DMS53 treated with DMSO at 0.1 percent for 48 hours (cell line): ENCODE results near the gene SPOCK2.
"Not testable (repeated sequence)": the region's sequence is repeated elsewhere in the genome, so short reads cannot be mapped to it uniquely, and the experiment has no call there.

ENCODE experiments used
- DNase-seq: peaks from one replicate; lab custom pipeline; 2025; ENCODE audit not compliant: unreplicated experiment; lab: John Stamatoyannopoulos, UW

Gene SPOCK2

GRCh38 chr10:72087969-72088888 is at the start of gene SPOCK2:
TSS of gene SPOCK2 (minus strand) at chr10:72088551. CDS start at chr10:72088328, 223 bp downstream.
- DNase-seq, result peak; percentile 20

- no peak for DNase-seq
Observed at GRCh38 chr10:72137583-72137982, 49.2 kb upstream of the SPOCK2 start.

- not testable (repeated sequence) for DNase-seq
Observed at GRCh38 chr10:72136225-72136624, 47.9 kb upstream of the SPOCK2 start.

- DNase-seq, result no peak
Observed at GRCh38 chr10:72134785-72135767, 46.7 kb upstream of the SPOCK2 start.

- no peak for DNase-seq
Observed at GRCh38 chr10:72133517-72133916, 45.2 kb upstream of the SPOCK2 start.

- DNase-seq, result no peak
Observed at GRCh38 chr10:72132854-72133253, 44.5 kb upstream of the SPOCK2 start.

- DNase-seq, result no peak
Observed at GRCh38 chr10:72127571-72127970, 39.2 kb upstream of the SPOCK2 start.

- no peak for DNase-seq
Observed at GRCh38 chr10:72126872-72127232, 38.5 kb upstream of the SPOCK2 start.

GRCh38 chr10:72126184-72126871 is 38.0 kb upstream of the SPOCK2 start:
- no peak for DNase-seq

- DNase-seq, result no peak
Observed at GRCh38 chr10:72124989-72125388, 36.6 kb upstream of the SPOCK2 start.

GRCh38 chr10:72124381-72124780 is 36.0 kb upstream of the SPOCK2 start:
- DNase-seq, result no peak

- DNase-seq, result no peak
Observed at GRCh38 chr10:72123616-72124015, 35.3 kb upstream of the SPOCK2 start.

GRCh38 chr10:72122221-72122620 is 33.9 kb upstream of the SPOCK2 start:
- no peak for DNase-seq

GRCh38 chr10:72121389-72121788 is 33.0 kb upstream of the SPOCK2 start:
- DNase-seq, result no peak

GRCh38 chr10:72116372-72116771 is 28.0 kb upstream of the SPOCK2 start:
- DNase-seq, result no peak

- no peak for DNase-seq
Observed at GRCh38 chr10:72114706-72115450, 26.5 kb upstream of the SPOCK2 start.

- DNase-seq, result no peak
Observed at GRCh38 chr10:72110673-72111401, 22.5 kb upstream of the SPOCK2 start.

GRCh38 chr10:72109636-72110157 is 21.3 kb upstream of the SPOCK2 start:
- no peak for DNase-seq

GRCh38 chr10:72108830-72109635 is 20.7 kb upstream of the SPOCK2 start:
- DNase-seq, result no peak
